ENCODE measurements around the gene AHNAK2.

- TF ChIP-seq CTCF (IDR thresholded peaks at IDR 0.05), result no peak
- TF ChIP-seq ZFX (IDR thresholded peaks at IDR 0.05; ENCODE audit: borderline replicate concordance), result no peak
Observed at GRCh38 chr14:104927432-104927816, 50.8 kb downstream of the AHNAK2 start.

Measured in 22Rv1 (cell line).